ENCODE data around the gene PAK4. TPM values are rescaled to one million over a fixed set of nuclear protein-coding genes. Genes with fewer than 3 reads are reported as not detected.
A peak's percentile ranks its signal among the peaks of the same experiment; 100 is the strongest.

The PAK4 gene
- total RNA-seq, 1 donor from 2014 or later = 4.2 TPM

GRCh38 chr19:39165857-39166256 lies 40.3 kb downstream of the PAK4 start:
- DNase-seq (ENCODE audit: low read depth in 2 of 2) = no peak

GRCh38 chr19:39166571-39167391 lies 41.2 kb downstream of the PAK4 start:
- peak; percentile 49 to 60 for DNase-seq (ENCODE audit: low read depth in 2 of 2)

GRCh38 chr19:39167461-39168257 lies 42.1 kb downstream of the PAK4 start:
- no peak for DNase-seq (ENCODE audit: low read depth in 2 of 2)

- DNase-seq (ENCODE audit: low read depth in 2 of 2) = no peak
Observed at GRCh38 chr19:39168258-39169142, 42.9 kb downstream of the PAK4 start.

- no peak for DNase-seq (ENCODE audit: low read depth in 2 of 2)
Observed at GRCh38 chr19:39169143-39169810, 43.7 kb downstream of the PAK4 start.

GRCh38 chr19:39170386-39171231 lies 45.0 kb downstream of the PAK4 start:
- no peak for DNase-seq (ENCODE audit: low read depth in 2 of 2)

GRCh38 chr19:39171479-39172465 lies 46.2 kb downstream of the PAK4 start:
- no peak for DNase-seq (ENCODE audit: low read depth in 2 of 2)

- DNase-seq (ENCODE audit: low read depth in 2 of 2) = no peak
Observed at GRCh38 chr19:39172700-39173501, 47.3 kb downstream of the PAK4 start.

- no peak for DNase-seq (ENCODE audit: low read depth in 2 of 2)
Observed at GRCh38 chr19:39173502-39173991, 48.0 kb downstream of the PAK4 start.

GRCh38 chr19:39174142-39174541 lies 48.6 kb downstream of the PAK4 start:
- DNase-seq (ENCODE audit: low read depth in 2 of 2) = no peak

- no peak for DNase-seq (ENCODE audit: low read depth in 2 of 2)
Observed at GRCh38 chr19:39174558-39175544, 49.3 kb downstream of the PAK4 start.

- DNase-seq (ENCODE audit: low read depth in 2 of 2) = no peak
Observed at GRCh38 chr19:39175564-39175963, 50.0 kb downstream of the PAK4 start.

- DNase-seq (ENCODE audit: low read depth in 2 of 2) = no peak
Observed at GRCh38 chr19:39177110-39177699, 51.6 kb downstream of the PAK4 start.

GRCh38 chr19:39177736-39178135 lies 52.1 kb downstream of the PAK4 start:
- DNase-seq (ENCODE audit: low read depth in 2 of 2) = no peak

- no peak for DNase-seq (ENCODE audit: low read depth in 2 of 2)
Observed at GRCh38 chr19:39178296-39179006, 52.9 kb downstream of the PAK4 start.

GRCh38 chr19:39179754-39180153 lies 54.2 kb downstream of the PAK4 start:
- DNase-seq (ENCODE audit: low read depth in 2 of 2) = no peak
